ENCODE measurements around the gene STAG3.

DNA sequence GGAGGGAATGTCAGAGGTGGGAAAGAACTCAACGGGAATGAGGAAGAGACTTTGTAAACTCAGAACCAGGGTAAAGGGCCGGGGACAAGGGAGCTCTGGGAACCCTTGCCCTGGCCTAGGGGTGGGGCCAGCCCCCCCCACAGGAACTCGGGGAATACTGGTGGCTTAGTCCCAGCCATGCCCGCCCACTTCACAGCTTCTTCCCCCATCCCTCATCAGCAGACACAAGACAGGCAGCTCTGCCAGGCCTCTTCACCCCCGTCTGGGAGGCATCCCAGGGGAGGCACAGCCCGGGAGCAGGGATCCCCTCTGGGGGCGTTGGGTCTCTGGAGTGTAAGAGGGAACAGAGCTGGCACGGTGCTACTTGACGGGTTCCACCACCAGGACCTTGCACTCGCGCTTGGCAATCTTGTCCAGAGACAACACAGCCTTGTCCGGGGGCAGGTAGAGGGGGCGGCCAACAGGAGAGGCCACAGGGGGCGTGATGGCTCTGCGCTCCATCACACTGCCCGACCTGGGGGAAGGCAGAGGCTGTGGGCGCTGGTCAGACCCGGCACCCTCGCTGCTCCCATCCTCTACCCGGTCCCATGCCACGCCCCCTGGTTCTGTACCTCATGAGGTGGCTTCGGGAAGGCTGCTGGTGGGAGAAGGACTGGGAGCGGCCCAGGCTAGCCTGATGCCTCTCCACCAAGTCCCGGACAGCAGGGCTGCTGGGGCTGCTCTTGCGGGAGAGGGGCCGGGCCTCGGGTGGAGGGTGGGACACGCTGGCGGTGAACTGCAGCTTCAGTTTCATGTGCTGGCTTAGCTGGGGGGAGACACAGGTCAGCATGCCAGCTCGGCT is 22.8 kb upstream of the STAG3 start:
- TF ChIP-seq, protein P1, sequence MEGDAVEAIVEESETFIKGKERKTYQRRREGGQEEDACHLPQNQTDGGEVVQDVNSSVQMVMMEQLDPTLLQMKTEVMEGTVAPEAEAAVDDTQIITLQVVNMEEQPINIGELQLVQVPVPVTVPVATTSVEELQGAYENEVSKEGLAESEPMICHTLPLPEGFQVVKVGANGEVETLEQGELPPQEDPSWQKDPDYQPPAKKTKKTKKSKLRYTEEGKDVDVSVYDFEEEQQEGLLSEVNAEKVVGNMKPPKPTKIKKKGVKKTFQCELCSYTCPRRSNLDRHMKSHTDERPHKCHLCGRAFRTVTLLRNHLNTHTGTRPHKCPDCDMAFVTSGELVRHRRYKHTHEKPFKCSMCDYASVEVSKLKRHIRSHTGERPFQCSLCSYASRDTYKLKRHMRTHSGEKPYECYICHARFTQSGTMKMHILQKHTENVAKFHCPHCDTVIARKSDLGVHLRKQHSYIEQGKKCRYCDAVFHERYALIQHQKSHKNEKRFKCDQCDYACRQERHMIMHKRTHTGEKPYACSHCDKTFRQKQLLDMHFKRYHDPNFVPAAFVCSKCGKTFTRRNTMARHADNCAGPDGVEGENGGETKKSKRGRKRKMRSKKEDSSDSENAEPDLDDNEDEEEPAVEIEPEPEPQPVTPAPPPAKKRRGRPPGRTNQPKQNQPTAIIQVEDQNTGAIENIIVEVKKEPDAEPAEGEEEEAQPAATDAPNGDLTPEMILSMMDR (IDR thresholded peaks at IDR 0.05 in 4 of 5, conservative IDR thresholded peaks at IDR 0.05 in 1 of 5): no peak
- no peak for TF ChIP-seq POLR2A (IDR thresholded peaks at IDR 0.05)

All from gastrocnemius medialis (tissue), 4 donors.